Suprapubic skin (tissue), 3 donors: ENCODE measurements around the gene MUC5AC.

Experiments
- CTCF ChIP-seq, 2 donors: fragments of 200-600 bp in 1 of 2; fragments of 450-650 bp in 1 of 2; sonication (generic) in 1 of 2; IDR thresholded peaks; one replicate each; pipeline ENCODE4 v1.5.1; 2016 to 2019; ENCODE audit warnings: antibody characterized with exemption in 2 of 2, mild to moderate bottlenecking in 1 of 2, moderate library complexity in 1 of 2
- EP300 ChIP-seq: sonication (generic); formaldehyde crosslinking; IDR thresholded peaks from one replicate; pipeline ENCODE4 v1.6.1; 2017; ENCODE audit warnings: antibody characterized with exemption
- POLR2A ChIP-seq, 2 donors: fragments of 450-650 bp; IDR thresholded peaks; one replicate each; pipeline ENCODE4 v1.6.1; 2017; ENCODE audit warnings: antibody characterized with exemption in 2 of 2, mild to moderate bottlenecking in 2 of 2, moderate library complexity in 2 of 2

- TF ChIP-seq CTCF (IDR thresholded peaks at IDR 0.05): no peak
- TF ChIP-seq EP300: no peak
- no peak for TF ChIP-seq POLR2A (IDR thresholded peaks at IDR 0.05)
Observed at GRCh38 chr11:1195682-1196515, 38.1 kb downstream of the MUC5AC start.
